Measurements from ENCODE around the gene LIME1. TPM values are rescaled to one million over a fixed set of nuclear protein-coding genes. Genes with fewer than 3 reads are reported as not detected.

Gene LIME1
- total and polyA plus RNA-seq, 10 of the 15 experiments (the other 5 are each of a cell fraction or from before 2014, with no cell fraction given) = 0.35 to 154 (median 49.9) TPM

- TF ChIP-seq PRDM15 (CRISPR knock-in tag; IDR thresholded peaks at IDR 0.05) (no peak), ZBTB33 (IDR thresholded peaks at IDR 0.05) (no peak), SREBF2 (IDR thresholded peaks at IDR 0.05; ENCODE audit: low read length) (no peak), EZH2 (IDR thresholded peaks at IDR 0.05; ENCODE audit: borderline replicate concordance, control insufficient read depth, low read depth, low read length) (no peak), IRF4 (IDR thresholded peaks at IDR 0.05; ENCODE audit: low read depth, low read length) (no peak), KAT2A (conservative IDR thresholded peaks at IDR 0.05; ENCODE audit: control insufficient read depth, low read depth, low read length) (no peak), MTA3 (IDR thresholded peaks at IDR 0.05; ENCODE audit: borderline replicate concordance, low read length) (no peak), RBBP5 (conservative IDR thresholded peaks at IDR 0.05) (no peak), BCLAF1 (IDR thresholded peaks at IDR 0.05) (no peak), EED (IDR thresholded peaks at IDR 0.05; ENCODE audit: low read depth) (no peak), HSF1 (IDR thresholded peaks at IDR 0.05; ENCODE audit: low read depth, low read length) (no peak), JUNB (IDR thresholded peaks at IDR 0.05) (no peak), HDAC6 (IDR thresholded peaks at IDR 0.05; ENCODE audit: unreplicated experiment) (no peak), NR2C1 (IDR thresholded peaks at IDR 0.05) (no peak)
Measured at GRCh38 chr20:63782521-63782971, 46.1 kb downstream of the LIME1 start (continued).

Data from GM12878 (cell line).